PC-3 (cell line): ENCODE results near the gene TK2.
"Not testable (repeated sequence)": the region's sequence is repeated elsewhere in the genome, so short reads cannot be mapped to it uniquely, and the experiment has no call there.

ENCODE experiments used
- EZH2 ChIP-seq: fragments of 300-600 bp; sonication (generic); IDR thresholded peaks from one replicate; pipeline ENCODE4 v1.6.1; 2017; ENCODE audit warnings: antibody characterized with exemption, mild to moderate bottlenecking, low read length; ENCODE audit not compliant: unreplicated experiment
- EZH2phosphoT487 ChIP-seq: fragments of 300-600 bp; sonication (generic); IDR thresholded peaks from 2 replicates; pipeline ENCODE4 v1.6.1; 2018; ENCODE audit warnings: mild to moderate bottlenecking, antibody characterized with exemption, low read length, borderline replicate concordance
- TF ChIP-seq, protein P1 (sequence below): fragments of 300-600 bp; sonication (generic); conservative IDR thresholded peaks from 2 replicates; pipeline ENCODE4 v1.5.1; 2017; ENCODE audit warnings: antibody characterized with exemption, low read depth, mild to moderate bottlenecking, low read length

DNA sequence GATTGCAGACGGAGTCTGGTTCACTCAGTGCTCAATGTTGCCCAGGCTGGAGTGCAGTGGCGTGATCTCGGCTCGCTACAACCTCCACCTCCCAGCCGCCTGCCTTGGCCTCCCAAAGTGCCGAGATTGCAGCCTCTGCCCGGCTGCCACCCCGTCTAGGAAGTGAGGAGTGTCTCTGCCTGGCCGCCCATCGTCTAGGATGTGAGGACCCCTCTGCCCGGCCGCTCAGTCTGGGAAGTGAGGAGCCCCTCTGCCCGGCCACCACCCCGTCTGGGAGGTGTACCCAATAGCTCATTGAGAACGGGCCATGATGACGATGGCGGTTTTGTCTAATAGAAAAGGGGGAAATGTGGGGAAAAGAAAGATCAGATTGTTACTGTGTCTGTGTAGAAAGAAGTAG is 35.5 kb downstream of the TK2 start:
- TF ChIP-seq, protein P1, sequence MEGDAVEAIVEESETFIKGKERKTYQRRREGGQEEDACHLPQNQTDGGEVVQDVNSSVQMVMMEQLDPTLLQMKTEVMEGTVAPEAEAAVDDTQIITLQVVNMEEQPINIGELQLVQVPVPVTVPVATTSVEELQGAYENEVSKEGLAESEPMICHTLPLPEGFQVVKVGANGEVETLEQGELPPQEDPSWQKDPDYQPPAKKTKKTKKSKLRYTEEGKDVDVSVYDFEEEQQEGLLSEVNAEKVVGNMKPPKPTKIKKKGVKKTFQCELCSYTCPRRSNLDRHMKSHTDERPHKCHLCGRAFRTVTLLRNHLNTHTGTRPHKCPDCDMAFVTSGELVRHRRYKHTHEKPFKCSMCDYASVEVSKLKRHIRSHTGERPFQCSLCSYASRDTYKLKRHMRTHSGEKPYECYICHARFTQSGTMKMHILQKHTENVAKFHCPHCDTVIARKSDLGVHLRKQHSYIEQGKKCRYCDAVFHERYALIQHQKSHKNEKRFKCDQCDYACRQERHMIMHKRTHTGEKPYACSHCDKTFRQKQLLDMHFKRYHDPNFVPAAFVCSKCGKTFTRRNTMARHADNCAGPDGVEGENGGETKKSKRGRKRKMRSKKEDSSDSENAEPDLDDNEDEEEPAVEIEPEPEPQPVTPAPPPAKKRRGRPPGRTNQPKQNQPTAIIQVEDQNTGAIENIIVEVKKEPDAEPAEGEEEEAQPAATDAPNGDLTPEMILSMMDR = not testable (repeated sequence)
- TF ChIP-seq EZH2, EZH2phosphoT487: not testable (repeated sequence)
